Heart left ventricle (tissue), 13 donors: ENCODE measurements around the gene NAP1L4.

Source experiments
- POLR2A ChIP-seq, 2 donors: fragments of 450-650 bp; IDR thresholded peaks; one replicate each; pipeline ENCODE4 v1.6.1; 2017; ENCODE audit warnings: antibody characterized with exemption in 2 of 2, mild to moderate bottlenecking in 2 of 2, moderate library complexity in 2 of 2
- TF ChIP-seq, protein P1 (sequence below), 12 donors: fragments of 200-600 bp; sonication (generic) in 4 of 12; IDR thresholded peaks; one replicate each; pipeline versions ENCODE4 v1.5.0 to v1.8.0; 2018 to 2022; ENCODE audit warnings: antibody characterized with exemption in 12 of 12, mild to moderate bottlenecking in 5 of 12
- donor health status: ischemic (EF 13 %, LVEDD 7.1; RV severe dilation, severe dysfunction).
- donor health status: DM: no; HTN: yes; CAD: no.
- donor health status: DM: no; HTN: no; CAD: no.
- donor health status: ischemic (EF 25% LVEDD 6.9; RV normal size, moderate dysfunction).
- donor health status: ischemic (EF 25% LVEDD 5.7; RV mildly dilated, moderate dysfunction).
- donor health status: ischemic (EF 35%, LVEDD 5.7; RV mildly dilated, moderate dysfunction).
- donor health status: nonischemic (EF 11% LVEDD 7.7; RV severe dilation, severe dysfunction).
- donor health status: DM: yes; HTN: yes; CAD: no.
- donor health status: PGD.
- donor health status: ischemic (EF 29% LVEDD 5.4; RV normal size, mild dysfunction).
- donor health status: nonischemic (EF 23%, LVEDD 6.1; RV moderate dilation, normal function).

DNA sequence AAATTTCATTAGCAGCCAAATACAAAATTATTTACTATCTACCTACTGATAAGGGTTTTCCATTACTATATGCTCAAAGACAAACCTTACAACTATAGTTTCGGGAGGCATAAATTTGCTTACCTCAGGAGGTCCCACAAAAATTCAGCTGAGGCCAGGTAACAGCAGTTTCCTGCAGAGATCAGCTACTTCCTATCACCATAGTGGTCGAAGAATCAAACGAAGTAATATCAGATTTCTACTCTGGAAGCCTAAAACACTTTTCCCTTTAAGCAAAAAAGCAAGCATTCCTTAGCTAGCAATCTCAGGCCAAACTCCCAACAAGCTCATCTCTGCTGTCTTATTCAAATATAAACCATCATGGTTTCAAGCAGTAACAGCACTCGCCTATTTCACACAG is 3.1 kb downstream of the NAP1L4 start:
- TF ChIP-seq, protein P1, sequence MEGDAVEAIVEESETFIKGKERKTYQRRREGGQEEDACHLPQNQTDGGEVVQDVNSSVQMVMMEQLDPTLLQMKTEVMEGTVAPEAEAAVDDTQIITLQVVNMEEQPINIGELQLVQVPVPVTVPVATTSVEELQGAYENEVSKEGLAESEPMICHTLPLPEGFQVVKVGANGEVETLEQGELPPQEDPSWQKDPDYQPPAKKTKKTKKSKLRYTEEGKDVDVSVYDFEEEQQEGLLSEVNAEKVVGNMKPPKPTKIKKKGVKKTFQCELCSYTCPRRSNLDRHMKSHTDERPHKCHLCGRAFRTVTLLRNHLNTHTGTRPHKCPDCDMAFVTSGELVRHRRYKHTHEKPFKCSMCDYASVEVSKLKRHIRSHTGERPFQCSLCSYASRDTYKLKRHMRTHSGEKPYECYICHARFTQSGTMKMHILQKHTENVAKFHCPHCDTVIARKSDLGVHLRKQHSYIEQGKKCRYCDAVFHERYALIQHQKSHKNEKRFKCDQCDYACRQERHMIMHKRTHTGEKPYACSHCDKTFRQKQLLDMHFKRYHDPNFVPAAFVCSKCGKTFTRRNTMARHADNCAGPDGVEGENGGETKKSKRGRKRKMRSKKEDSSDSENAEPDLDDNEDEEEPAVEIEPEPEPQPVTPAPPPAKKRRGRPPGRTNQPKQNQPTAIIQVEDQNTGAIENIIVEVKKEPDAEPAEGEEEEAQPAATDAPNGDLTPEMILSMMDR (IDR thresholded peaks at IDR 0.05) = no peak
- no peak for TF ChIP-seq POLR2A (IDR thresholded peaks at IDR 0.05)
